Measurements from ENCODE around the gene GOLPH3. TPM values are rescaled to one million over a fixed set of nuclear protein-coding genes. Genes with fewer than 3 reads are reported as not detected.
"Not testable (repeated sequence)": the region's sequence is repeated elsewhere in the genome, so short reads cannot be mapped to it uniquely, and the experiment has no call there.

The GOLPH3 gene
- total and polyA plus RNA-seq, 2 experiments from 2014 or later = 75.1 to 79.6 TPM

- no peak for TF ChIP-seq CTCF (IDR thresholded peaks at IDR 0.05; ENCODE audit: low read depth, low read length)
- peak in 1 of 2 donors; percentile 33 for DNase-seq (ENCODE audit: low read depth in 1 of 2, low spot score in 1 of 2)
- no peaks in the 10 kb centered on the region for H3K9me3 ChIP-seq (ENCODE audit: low read depth)
- peaks cover 20% of the 10 kb centered on the region for H3K36me3 ChIP-seq
- peaks cover 12% of the 10 kb centered on the region for H3K4me1 ChIP-seq (ENCODE audit: low read depth)
- no peaks in the 10 kb centered on the region for H3K27me3 ChIP-seq
- no peak overlapping the region for H3K4me3 ChIP-seq
- H3K27ac ChIP-seq = no peak overlapping the region
Measured at GRCh38 chr5:32126691-32127090, 47.4 kb downstream of the GOLPH3 start.

GRCh38 chr5:32123889-32124676 lies 50.0 kb downstream of the GOLPH3 start:
- Histone ChIP-seq H3K4me1 (ENCODE audit: low read depth) (peaks cover 12% of the 10 kb centered on the region), H3K36me3 (peaks cover 20% of the 10 kb centered on the region), H3K27ac (peak overlapping the region; percentile 55), H3K9me3 (ENCODE audit: low read depth) (no peaks in the 10 kb centered on the region), H3K4me3 (no peak overlapping the region), H3K27me3 (no peaks in the 10 kb centered on the region)
- DNase-seq (ENCODE audit: low read depth in 1 of 2, low spot score in 1 of 2) = no peak
- TF ChIP-seq CTCF (IDR thresholded peaks at IDR 0.05; ENCODE audit: low read depth, low read length) = no peak

GRCh38 chr5:32123058-32123805 lies 50.9 kb downstream of the GOLPH3 start:
- H3K4me3 ChIP-seq = no peak overlapping the region
- H3K4me1 ChIP-seq (ENCODE audit: low read depth) = peaks cover 12% of the 10 kb centered on the region
- no peaks in the 10 kb centered on the region for H3K9me3 ChIP-seq (ENCODE audit: low read depth)
- no peaks in the 10 kb centered on the region for H3K27me3 ChIP-seq
- no peak for DNase-seq (ENCODE audit: low read depth in 1 of 2, low spot score in 1 of 2)
- peaks cover 20% of the 10 kb centered on the region for H3K36me3 ChIP-seq
- H3K27ac ChIP-seq = peak overlapping the region; percentile 55
- TF ChIP-seq CTCF (IDR thresholded peaks at IDR 0.05; ENCODE audit: low read depth, low read length) = no peak

GRCh38 chr5:32118922-32119321 lies 55.2 kb downstream of the GOLPH3 start:
- not testable (repeated sequence) for DNase-seq (ENCODE audit: low read depth in 1 of 2, low spot score in 1 of 2); H3K27ac ChIP-seq; H3K4me3 ChIP-seq; H3K4me1 ChIP-seq (ENCODE audit: low read depth); H3K9me3 ChIP-seq (ENCODE audit: low read depth); H3K27me3 ChIP-seq
- peaks cover 10% of the 10 kb centered on the region for H3K36me3 ChIP-seq

- no peak for DNase-seq (ENCODE audit: low read depth in 1 of 2, low spot score in 1 of 2)
- H3K36me3 ChIP-seq = peaks cover 19% of the 10 kb centered on the region
- H3K4me1 ChIP-seq (ENCODE audit: low read depth) = no peaks in the 10 kb centered on the region
- H3K4me3 ChIP-seq = no peak overlapping the region
- peak overlapping the region; percentile 0 for H3K27ac ChIP-seq
- no peaks in the 10 kb centered on the region for H3K9me3 ChIP-seq (ENCODE audit: low read depth)
- no peak for TF ChIP-seq CTCF (IDR thresholded peaks at IDR 0.05; ENCODE audit: low read depth, low read length)
- H3K27me3 ChIP-seq = no peaks in the 10 kb centered on the region
Measured at GRCh38 chr5:32116574-32117313, 57.4 kb downstream of the GOLPH3 start.

All from cardiac muscle cell (in vitro differentiated cells and primary cell).